ENCODE results near the gene POLR1G.
"Not testable (repeated sequence)": the region's sequence is repeated elsewhere in the genome, so short reads cannot be mapped to it uniquely, and the experiment has no call there.

POLR1G gene

GRCh38 chr19:45407585-45407984 lies 1.1 kb downstream of the POLR1G start:
- Mint-ChIP-seq H3K4me3 (peak overlapping the region; percentile 98), H3K27me3 (peaks cover 16% of the 10 kb centered on the region), H3K4me1 (peaks cover 50% of the 10 kb centered on the region)
- not testable (repeated sequence) for H3K36me3 Mint-ChIP-seq, H3K9me3 Mint-ChIP-seq, H3K27ac Mint-ChIP-seq

GRCh38 chr19:45408121-45408520 lies 1.7 kb downstream of the POLR1G start:
- peaks cover 7% of the 10 kb centered on the region for H3K36me3 Mint-ChIP-seq
- peak overlapping the region; percentile 98 for H3K4me3 Mint-ChIP-seq
- peaks cover 13% of the 10 kb centered on the region for H3K27me3 Mint-ChIP-seq
- H3K27ac Mint-ChIP-seq = no peak overlapping the region
- no peaks in the 10 kb centered on the region for H3K9me3 Mint-ChIP-seq
- H3K4me1 Mint-ChIP-seq = peaks cover 50% of the 10 kb centered on the region

- peaks cover 5% of the 10 kb centered on the region for H3K27me3 Mint-ChIP-seq
- no peaks in the 10 kb centered on the region for H3K9me3 Mint-ChIP-seq
- H3K27ac Mint-ChIP-seq = peak overlapping the region; percentile 63
- H3K4me1 Mint-ChIP-seq = peaks cover 43% of the 10 kb centered on the region
- peak overlapping the region; percentile 5 for H3K4me3 Mint-ChIP-seq
- H3K36me3 Mint-ChIP-seq = peaks cover 7% of the 10 kb centered on the region
These were observed 2.5 kb downstream of the POLR1G start for GRCh38 chr19:45408830-45409556.

- H3K27me3 Mint-ChIP-seq = peaks cover 2% of the 10 kb centered on the region
- H3K36me3 Mint-ChIP-seq = peaks cover 7% of the 10 kb centered on the region
- H3K27ac Mint-ChIP-seq = no peak overlapping the region
- no peak overlapping the region for H3K4me3 Mint-ChIP-seq
- H3K4me1 Mint-ChIP-seq = peaks cover 38% of the 10 kb centered on the region
- H3K9me3 Mint-ChIP-seq = no peaks in the 10 kb centered on the region
These were observed 3.1 kb downstream of the POLR1G start for GRCh38 chr19:45409557-45409920.

- not testable (repeated sequence) for H3K27ac Mint-ChIP-seq, H3K9me3 Mint-ChIP-seq, H3K36me3 Mint-ChIP-seq, H3K4me3 Mint-ChIP-seq, H3K27me3 Mint-ChIP-seq
- peaks cover 31% of the 10 kb centered on the region for H3K4me1 Mint-ChIP-seq
These were observed 3.9 kb downstream of the POLR1G start for GRCh38 chr19:45410330-45410729.

- Mint-ChIP-seq H3K4me1 (peaks cover 9% of the 10 kb centered on the region), H3K36me3 (peaks cover 10% of the 10 kb centered on the region), H3K9me3 (no peaks in the 10 kb centered on the region), H3K27me3 (no peaks in the 10 kb centered on the region), H3K4me3 (no peak overlapping the region), H3K27ac (no peak overlapping the region)
These were observed 7.1 kb downstream of the POLR1G start for GRCh38 chr19:45413497-45413896.

- peaks cover 8% of the 10 kb centered on the region for H3K36me3 Mint-ChIP-seq
- H3K27me3 Mint-ChIP-seq = no peaks in the 10 kb centered on the region
- peaks cover 11% of the 10 kb centered on the region for H3K4me1 Mint-ChIP-seq
- H3K4me3 Mint-ChIP-seq = no peak overlapping the region
- H3K9me3 Mint-ChIP-seq = no peaks in the 10 kb centered on the region
- H3K27ac Mint-ChIP-seq = no peak overlapping the region
These were observed 8.0 kb downstream of the POLR1G start for GRCh38 chr19:45414468-45414867.

GRCh38 chr19:45417151-45417550 lies 10.7 kb downstream of the POLR1G start:
- Mint-ChIP-seq H3K27me3 (no peaks in the 10 kb centered on the region), H3K36me3 (peaks cover 14% of the 10 kb centered on the region), H3K4me3 (no peak overlapping the region), H3K9me3 (no peaks in the 10 kb centered on the region), H3K4me1 (peaks cover 29% of the 10 kb centered on the region), H3K27ac (no peak overlapping the region)

GRCh38 chr19:45418802-45419201 lies 12.4 kb downstream of the POLR1G start:
- Mint-ChIP-seq H3K36me3 (peaks cover 12% of the 10 kb centered on the region), H3K27me3 (no peaks in the 10 kb centered on the region), H3K4me1 (peaks cover 43% of the 10 kb centered on the region), H3K9me3 (no peaks in the 10 kb centered on the region), H3K27ac (no peak overlapping the region), H3K4me3 (no peak overlapping the region)

- Mint-ChIP-seq H3K36me3 (peaks cover 12% of the 10 kb centered on the region), H3K4me3 (no peak overlapping the region), H3K27ac (peak overlapping the region; percentile 12), H3K4me1 (peaks cover 48% of the 10 kb centered on the region), H3K27me3 (no peaks in the 10 kb centered on the region), H3K9me3 (no peaks in the 10 kb centered on the region)
These were observed 13.0 kb downstream of the POLR1G start for GRCh38 chr19:45419396-45419795.

GRCh38 chr19:45419895-45420294 lies 13.5 kb downstream of the POLR1G start:
- peaks cover 12% of the 10 kb centered on the region for H3K36me3 Mint-ChIP-seq
- H3K4me1 Mint-ChIP-seq = peaks cover 52% of the 10 kb centered on the region
- no peaks in the 10 kb centered on the region for H3K9me3 Mint-ChIP-seq
- H3K27me3 Mint-ChIP-seq = no peaks in the 10 kb centered on the region
- no peak overlapping the region for H3K4me3 Mint-ChIP-seq
- H3K27ac Mint-ChIP-seq = no peak overlapping the region

- H3K4me1 Mint-ChIP-seq = peaks cover 52% of the 10 kb centered on the region
- no peaks in the 10 kb centered on the region for H3K9me3 Mint-ChIP-seq
- H3K36me3 Mint-ChIP-seq = peaks cover 12% of the 10 kb centered on the region
- no peaks in the 10 kb centered on the region for H3K27me3 Mint-ChIP-seq
- no peak overlapping the region for H3K4me3 Mint-ChIP-seq
- H3K27ac Mint-ChIP-seq = no peak overlapping the region
These were observed 13.9 kb downstream of the POLR1G start for GRCh38 chr19:45420356-45420755.

- H3K36me3 Mint-ChIP-seq = peaks cover 12% of the 10 kb centered on the region
- no peaks in the 10 kb centered on the region for H3K9me3 Mint-ChIP-seq
- H3K4me3 Mint-ChIP-seq = no peak overlapping the region
- H3K27ac Mint-ChIP-seq = no peak overlapping the region
- peaks cover 55% of the 10 kb centered on the region for H3K4me1 Mint-ChIP-seq
- no peaks in the 10 kb centered on the region for H3K27me3 Mint-ChIP-seq
These were observed 14.4 kb downstream of the POLR1G start for GRCh38 chr19:45420871-45421270.

GRCh38 chr19:45421947-45422498 lies 15.6 kb downstream of the POLR1G start:
- peak overlapping the region; percentile 53 for H3K27ac Mint-ChIP-seq
- peak overlapping the region; percentile 35 for H3K4me3 Mint-ChIP-seq
- peaks cover 12% of the 10 kb centered on the region for H3K36me3 Mint-ChIP-seq
- no peaks in the 10 kb centered on the region for H3K9me3 Mint-ChIP-seq
- peaks cover 55% of the 10 kb centered on the region for H3K4me1 Mint-ChIP-seq
- no peaks in the 10 kb centered on the region for H3K27me3 Mint-ChIP-seq

GRCh38 chr19:45423033-45423588 lies 16.7 kb downstream of the POLR1G start:
- peak overlapping the region; percentile 92 for H3K4me3 Mint-ChIP-seq
- H3K4me1 Mint-ChIP-seq = peaks cover 61% of the 10 kb centered on the region
- peak overlapping the region; percentile 94 for H3K27ac Mint-ChIP-seq
- H3K36me3 Mint-ChIP-seq = peaks cover 9% of the 10 kb centered on the region
- H3K9me3 Mint-ChIP-seq = no peaks in the 10 kb centered on the region
- no peaks in the 10 kb centered on the region for H3K27me3 Mint-ChIP-seq

- Mint-ChIP-seq H3K4me1 (peaks cover 62% of the 10 kb centered on the region), H3K27me3 (no peaks in the 10 kb centered on the region)
These were observed 17.2 kb downstream of the POLR1G start, which contains the start of gene ERCC1 for GRCh38 chr19:45423589-45424190. TSS of gene ERCC1 (minus strand) at chr19:45423917. CDS start at chr19:45423374, 543 bp downstream.

More at GRCh38 chr19:45423589-45424190, 17.2 kb downstream of the POLR1G start, which contains the start of gene ERCC1:
- no peaks in the 10 kb centered on the region for H3K9me3 Mint-ChIP-seq
- peak within 1 kb of the TSS; percentile 92 for H3K4me3 Mint-ChIP-seq
- peaks cover 7% of the 10 kb centered on the region for H3K36me3 Mint-ChIP-seq
- peak within 1 kb of the TSS; percentile 94 for H3K27ac Mint-ChIP-seq
